SJSA1 (cell line): ENCODE measurements around the gene DCUN1D1. TPM values are rescaled to one million over a fixed set of nuclear protein-coding genes. Genes with fewer than 3 reads are reported as not detected.
A peak's percentile ranks its signal among the peaks of the same experiment; 100 is the strongest.

Experiments used
- DNase-seq, 2 experiments: peaks; one replicate each; pipeline ENCODE4 v3.0.0-alpha.2; 2015 to 2020; ENCODE audit warnings: low spot score in 2 of 2, low read depth in 1 of 2
- H3K27ac ChIP-seq: fragments of 250-450 bp; sonication (Bioruptor Pico); 2 replicates; pipeline ENCODE4 v1.5.1; 2020; ENCODE audit warnings: mild to moderate bottlenecking, moderate library complexity
- H3K27me3 ChIP-seq: fragments of 250-450 bp; sonication (Bioruptor Pico); replicated peaks from 2 replicates; pipeline ENCODE4 v1.5.1; 2020; ENCODE audit warnings: mild to moderate bottlenecking, moderate library complexity
- H3K36me3 ChIP-seq: fragments of 250-450 bp; sonication (Bioruptor Pico); 2 replicates; pipeline ENCODE4 v1.5.1; 2020; ENCODE audit warnings: mild to moderate bottlenecking
- H3K4me1 ChIP-seq: fragments of 250-450 bp; sonication (Bioruptor Pico); replicated peaks from 2 replicates; pipeline ENCODE4 v1.6.1; 2021; ENCODE audit warnings: mild to moderate bottlenecking
- H3K4me3 ChIP-seq: fragments of 250-450 bp; sonication (Bioruptor Pico); 2 replicates; pipeline ENCODE4 v1.5.1; 2020; ENCODE audit warnings: mild to moderate bottlenecking
- H3K9me3 ChIP-seq: fragments of 250-450 bp; sonication (Bioruptor Pico); replicated peaks from 2 replicates; pipeline ENCODE4 v1.5.1; 2020; ENCODE audit warnings: mild to moderate bottlenecking
- total RNA-seq: library from RNA; depleted of rRNA; stranded (reverse); fragments of >200 nt; shearing (Covaris generic); gene quantifications from 2 replicates; pipeline ENCODE4 v1.2.3, GENCODE V29; 2014

Gene DCUN1D1
- total RNA-seq, 1 experiment from 2014 or later = 24.9 TPM

GRCh38 chr3:182989566-182989965 lies 9.2 kb upstream of the DCUN1D1 start:
- Histone ChIP-seq H3K9me3 (0 out of 2 replicates have a peak, but pooled peaks cover 2% of the 10 kb centered on the region), H3K4me3 (no peak overlapping the region), H3K27ac (no peak overlapping the region), H3K4me1 (no peaks in the 10 kb centered on the region), H3K27me3 (no peaks in the 10 kb centered on the region), H3K36me3 (no peaks in the 10 kb centered on the region)
- no peak for DNase-seq

GRCh38 chr3:182986021-182986420 lies 5.7 kb upstream of the DCUN1D1 start:
- no peaks in the 10 kb centered on the region for H3K9me3 ChIP-seq
- H3K36me3 ChIP-seq = no peaks in the 10 kb centered on the region
- no peak overlapping the region for H3K4me3 ChIP-seq
- no peaks in the 10 kb centered on the region for H3K27me3 ChIP-seq
- DNase-seq = no peak
- no peak overlapping the region for H3K27ac ChIP-seq
- peaks cover 4% of the 10 kb centered on the region; the same call in 1 of the 2 replicates for H3K4me1 ChIP-seq

GRCh38 chr3:182983876-182984275 lies 3.5 kb upstream of the DCUN1D1 start:
- H3K27me3 ChIP-seq = no peaks in the 10 kb centered on the region
- H3K4me3 ChIP-seq = no peak overlapping the region
- no peaks in the 10 kb centered on the region for H3K36me3 ChIP-seq
- H3K4me1 ChIP-seq = peaks cover 11% of the 10 kb centered on the region
- H3K9me3 ChIP-seq = no peaks in the 10 kb centered on the region
- H3K27ac ChIP-seq = no peak overlapping the region
- no peak for DNase-seq

- Histone ChIP-seq H3K27ac (no peak overlapping the region), H3K4me3 (peak overlapping the region; percentile 79), H3K27me3 (no peaks in the 10 kb centered on the region), H3K36me3 (no peaks in the 10 kb centered on the region), H3K4me1 (peaks cover 13% of the 10 kb centered on the region), H3K9me3 (no peaks in the 10 kb centered on the region)
- no peak for DNase-seq
These were observed 671 bp upstream of the DCUN1D1 start for GRCh38 chr3:182981038-182981380.

- H3K4me1 ChIP-seq = peaks cover 13% of the 10 kb centered on the region
- H3K27ac ChIP-seq = peak overlapping the region; percentile 54
- peak in 1 of 2 experiments; percentile 28 for DNase-seq
- peak overlapping the region; percentile 79 for H3K4me3 ChIP-seq
- no peaks in the 10 kb centered on the region for H3K27me3 ChIP-seq
- no peaks in the 10 kb centered on the region for H3K9me3 ChIP-seq
- no peaks in the 10 kb centered on the region for H3K36me3 ChIP-seq
These were observed 605 bp downstream of the DCUN1D1 start for GRCh38 chr3:182979674-182980191.

GRCh38 chr3:182979103-182979673 lies 1.1 kb downstream of the DCUN1D1 start:
- peak in 1 of 2 experiments; percentile 3 for DNase-seq
- Histone ChIP-seq H3K4me1 (peaks cover 13% of the 10 kb centered on the region), H3K9me3 (no peaks in the 10 kb centered on the region), H3K4me3 (peak overlapping the region; percentile 79), H3K27me3 (no peaks in the 10 kb centered on the region), H3K36me3 (no peaks in the 10 kb centered on the region), H3K27ac (no peak overlapping the region)

GRCh38 chr3:182978387-182978786 lies 2.0 kb downstream of the DCUN1D1 start:
- Histone ChIP-seq H3K9me3 (no peaks in the 10 kb centered on the region), H3K27ac (no peak overlapping the region), H3K4me1 (peaks cover 13% of the 10 kb centered on the region), H3K4me3 (no peak overlapping the region), H3K27me3 (no peaks in the 10 kb centered on the region), H3K36me3 (no peaks in the 10 kb centered on the region)
- DNase-seq = no peak

- Histone ChIP-seq H3K36me3 (no peaks in the 10 kb centered on the region), H3K27ac (no peak overlapping the region), H3K9me3 (no peaks in the 10 kb centered on the region), H3K27me3 (no peaks in the 10 kb centered on the region), H3K4me1 (peaks cover 12% of the 10 kb centered on the region), H3K4me3 (no peak overlapping the region)
- DNase-seq = no peak
These were observed 7.3 kb downstream of the DCUN1D1 start for GRCh38 chr3:182973047-182973446.

GRCh38 chr3:182972387-182972786 lies 8.0 kb downstream of the DCUN1D1 start:
- DNase-seq = no peak
- Histone ChIP-seq H3K36me3 (no peaks in the 10 kb centered on the region), H3K27ac (no peak overlapping the region), H3K4me3 (no peak overlapping the region), H3K27me3 (no peaks in the 10 kb centered on the region), H3K9me3 (no peaks in the 10 kb centered on the region), H3K4me1 (peaks cover 12% of the 10 kb centered on the region)

- Histone ChIP-seq H3K9me3 (no peaks in the 10 kb centered on the region), H3K36me3 (no peaks in the 10 kb centered on the region), H3K27me3 (no peaks in the 10 kb centered on the region), H3K4me1 (peaks cover 12% of the 10 kb centered on the region), H3K27ac (no peak overlapping the region), H3K4me3 (no peak overlapping the region)
- DNase-seq = no peak
These were observed 8.7 kb downstream of the DCUN1D1 start for GRCh38 chr3:182971637-182972036.

- Histone ChIP-seq H3K4me3 (no peak overlapping the region), H3K27ac (no peak overlapping the region), H3K27me3 (no peaks in the 10 kb centered on the region), H3K9me3 (no peaks in the 10 kb centered on the region), H3K4me1 (peaks cover 12% of the 10 kb centered on the region), H3K36me3 (no peaks in the 10 kb centered on the region)
- no peak for DNase-seq
These were observed 9.4 kb downstream of the DCUN1D1 start for GRCh38 chr3:182970811-182971418.

- H3K9me3 ChIP-seq = no peaks in the 10 kb centered on the region
- no peak overlapping the region for H3K4me3 ChIP-seq
- no peak for DNase-seq
- H3K27me3 ChIP-seq = no peaks in the 10 kb centered on the region
- H3K36me3 ChIP-seq = no peaks in the 10 kb centered on the region
- H3K27ac ChIP-seq = no peak overlapping the region
- peaks cover 12% of the 10 kb centered on the region for H3K4me1 ChIP-seq
These were observed 10.5 kb downstream of the DCUN1D1 start for GRCh38 chr3:182969853-182970252.

GRCh38 chr3:182969277-182969676 lies 11.1 kb downstream of the DCUN1D1 start:
- H3K27ac ChIP-seq = no peak overlapping the region
- H3K36me3 ChIP-seq = no peaks in the 10 kb centered on the region
- no peaks in the 10 kb centered on the region for H3K9me3 ChIP-seq
- no peak overlapping the region for H3K4me3 ChIP-seq
- peak in 1 of 2 experiments; percentile 20 for DNase-seq
- H3K27me3 ChIP-seq = no peaks in the 10 kb centered on the region
- H3K4me1 ChIP-seq = peaks cover 12% of the 10 kb centered on the region

GRCh38 chr3:182967218-182968204 lies 12.8 kb downstream of the DCUN1D1 start:
- no peaks in the 10 kb centered on the region for H3K9me3 ChIP-seq
- no peak for DNase-seq
- H3K27me3 ChIP-seq = no peaks in the 10 kb centered on the region

More at GRCh38 chr3:182967218-182968204, 12.8 kb downstream of the DCUN1D1 start:
- Histone ChIP-seq H3K4me3 (no peak overlapping the region), H3K27ac (no peak overlapping the region), H3K4me1 (peaks cover 12% of the 10 kb centered on the region), H3K36me3 (peaks cover 5% of the 10 kb centered on the region)
